ENCODE measurements around the gene GIMAP1. TPM values are rescaled to one million over a fixed set of nuclear protein-coding genes. Genes with fewer than 3 reads are reported as not detected.

Gene GIMAP1
- total RNA-seq, 2 donors from 2014 or later: 0.99 to 3.9 TPM

- Histone ChIP-seq H3K9me3 (no peaks in the 10 kb centered on the region), H3K27me3 (no peaks in the 10 kb centered on the region), H3K36me3 (replicated peaks in 1 of 2; ENCODE audit: insufficient read depth in 1 of 2, low read depth in 2 of 2) (no peaks in the 10 kb centered on the region), H3K4me3 (no peak overlapping the region), H3K4me1 (peaks cover 6% of the 10 kb centered on the region), H3K27ac (no peak overlapping the region)
- 38 to 42% methylated on average over 3 of the region's 3 CpGs for WGBS, 2 donors
- intact Hi-C loops (cut with DNase I): no loop called here
- ATAC-seq (peak; percentile 67), DNase-seq (peak in 1 of 4 donors; percentile 35)
- TF ChIP-seq POLR2A (IDR thresholded peaks at IDR 0.05) (no peak), CTCF (IDR thresholded peaks at IDR 0.05) (peak in 2 of 7 experiments; percentile 17)
Observed at GRCh38 chr7:150753826-150754603, 37.6 kb downstream of the GIMAP1 start.

GRCh38 chr7:150754951-150755350 lies 38.5 kb downstream of the GIMAP1 start:
- Histone ChIP-seq H3K27me3 (no peaks in the 10 kb centered on the region), H3K4me1 (peaks cover 6% of the 10 kb centered on the region), H3K9me3 (no peaks in the 10 kb centered on the region), H3K36me3 (replicated peaks in 1 of 2; ENCODE audit: insufficient read depth in 1 of 2, low read depth in 2 of 2) (no peaks in the 10 kb centered on the region), H3K27ac (no peak overlapping the region), H3K4me3 (no peak overlapping the region)
- DNase-seq: no peak
- intact Hi-C loops (cut with DNase I): no loop called here
- ATAC-seq: no peak
- TF ChIP-seq CTCF (IDR thresholded peaks at IDR 0.05) (no peak), POLR2A (IDR thresholded peaks at IDR 0.05) (no peak)

- no peaks in the 10 kb centered on the region for H3K27me3 ChIP-seq
- TF ChIP-seq CTCF (IDR thresholded peaks at IDR 0.05): no peak
- TF ChIP-seq POLR2A (IDR thresholded peaks at IDR 0.05): no peak
- H3K4me3 ChIP-seq: no peak overlapping the region
- ATAC-seq (peak; percentile 41), DNase-seq (no peak)
- H3K4me1 ChIP-seq: peaks cover 6% of the 10 kb centered on the region
- intact Hi-C loops (cut with DNase I): no loop called here
- H3K9me3 ChIP-seq: no peaks in the 10 kb centered on the region
- 73% methylated on average over 4 of the region's 4 CpGs for WGBS, 2 donors
- no peaks in the 10 kb centered on the region for H3K36me3 ChIP-seq (replicated peaks in 1 of 2; ENCODE audit: insufficient read depth in 1 of 2, low read depth in 2 of 2)
- H3K27ac ChIP-seq: no peak overlapping the region
Observed at GRCh38 chr7:150755473-150756099, 39.2 kb downstream of the GIMAP1 start.

- intact Hi-C loops (cut with DNase I): no loop called here
Observed at GRCh38 chr7:150756166-150756565, 39.8 kb downstream of the GIMAP1 start.

More at GRCh38 chr7:150756166-150756565, 39.8 kb downstream of the GIMAP1 start:
- no peak for ATAC-seq
- 65 to 76% methylated on average over 3 of the region's 3 CpGs for WGBS, 2 donors
- TF ChIP-seq CTCF (IDR thresholded peaks at IDR 0.05) (no peak), POLR2A (IDR thresholded peaks at IDR 0.05) (no peak)
- Histone ChIP-seq H3K27ac (no peak overlapping the region), H3K9me3 (no peaks in the 10 kb centered on the region), H3K27me3 (no peaks in the 10 kb centered on the region), H3K4me1 (peaks cover 6% of the 10 kb centered on the region), H3K4me3 (no peak overlapping the region), H3K36me3 (replicated peaks in 1 of 2; ENCODE audit: insufficient read depth in 1 of 2, low read depth in 2 of 2) (no peaks in the 10 kb centered on the region)
- no peak for DNase-seq

All from body of pancreas (tissue), 4 donors.